ENCODE results near the gene CTNNBL1. TPM values are rescaled to one million over a fixed set of nuclear protein-coding genes. Genes with fewer than 3 reads are reported as not detected.

CTNNBL1 gene
- total RNA-seq, 2 donors from 2014 or later: 29.9 to 39.9 TPM

DNA sequence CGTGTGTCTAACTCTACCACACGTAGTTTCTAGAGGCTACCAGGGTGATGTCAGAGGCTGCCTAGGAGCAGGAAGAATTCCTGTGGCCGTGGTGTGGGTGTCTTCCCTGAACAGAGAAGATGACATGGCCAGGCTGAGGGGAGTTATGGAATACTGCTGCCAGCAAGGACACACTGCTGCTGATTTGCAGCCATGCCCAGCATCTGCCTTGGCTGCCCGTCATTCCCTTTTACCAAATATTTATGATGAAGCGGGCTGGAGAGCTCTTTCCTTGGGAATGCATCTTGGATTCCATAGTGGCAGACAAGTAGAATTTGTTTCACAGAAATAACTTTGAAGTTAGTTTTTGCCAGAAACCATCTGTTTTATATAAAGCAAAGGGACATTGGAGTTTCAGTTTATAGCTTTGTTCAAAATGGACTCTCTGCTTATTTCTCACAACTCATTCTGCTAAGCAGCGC lies 128.3 kb downstream of the CTNNBL1 start:
- Histone ChIP-seq H3K36me3 (no peaks in the 10 kb centered on the region), H3K9me3 (no peaks in the 10 kb centered on the region), H3K4me3 (no peak overlapping the region), H3K27me3 (no peaks in the 10 kb centered on the region), H3K27ac (no peak overlapping the region), H3K4me1 (no peaks in the 10 kb centered on the region)
- TF ChIP-seq, protein P1, sequence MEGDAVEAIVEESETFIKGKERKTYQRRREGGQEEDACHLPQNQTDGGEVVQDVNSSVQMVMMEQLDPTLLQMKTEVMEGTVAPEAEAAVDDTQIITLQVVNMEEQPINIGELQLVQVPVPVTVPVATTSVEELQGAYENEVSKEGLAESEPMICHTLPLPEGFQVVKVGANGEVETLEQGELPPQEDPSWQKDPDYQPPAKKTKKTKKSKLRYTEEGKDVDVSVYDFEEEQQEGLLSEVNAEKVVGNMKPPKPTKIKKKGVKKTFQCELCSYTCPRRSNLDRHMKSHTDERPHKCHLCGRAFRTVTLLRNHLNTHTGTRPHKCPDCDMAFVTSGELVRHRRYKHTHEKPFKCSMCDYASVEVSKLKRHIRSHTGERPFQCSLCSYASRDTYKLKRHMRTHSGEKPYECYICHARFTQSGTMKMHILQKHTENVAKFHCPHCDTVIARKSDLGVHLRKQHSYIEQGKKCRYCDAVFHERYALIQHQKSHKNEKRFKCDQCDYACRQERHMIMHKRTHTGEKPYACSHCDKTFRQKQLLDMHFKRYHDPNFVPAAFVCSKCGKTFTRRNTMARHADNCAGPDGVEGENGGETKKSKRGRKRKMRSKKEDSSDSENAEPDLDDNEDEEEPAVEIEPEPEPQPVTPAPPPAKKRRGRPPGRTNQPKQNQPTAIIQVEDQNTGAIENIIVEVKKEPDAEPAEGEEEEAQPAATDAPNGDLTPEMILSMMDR (IDR thresholded peaks at IDR 0.05): no peak
- no peak for DNase-seq (ENCODE audit: low spot score)

DNA sequence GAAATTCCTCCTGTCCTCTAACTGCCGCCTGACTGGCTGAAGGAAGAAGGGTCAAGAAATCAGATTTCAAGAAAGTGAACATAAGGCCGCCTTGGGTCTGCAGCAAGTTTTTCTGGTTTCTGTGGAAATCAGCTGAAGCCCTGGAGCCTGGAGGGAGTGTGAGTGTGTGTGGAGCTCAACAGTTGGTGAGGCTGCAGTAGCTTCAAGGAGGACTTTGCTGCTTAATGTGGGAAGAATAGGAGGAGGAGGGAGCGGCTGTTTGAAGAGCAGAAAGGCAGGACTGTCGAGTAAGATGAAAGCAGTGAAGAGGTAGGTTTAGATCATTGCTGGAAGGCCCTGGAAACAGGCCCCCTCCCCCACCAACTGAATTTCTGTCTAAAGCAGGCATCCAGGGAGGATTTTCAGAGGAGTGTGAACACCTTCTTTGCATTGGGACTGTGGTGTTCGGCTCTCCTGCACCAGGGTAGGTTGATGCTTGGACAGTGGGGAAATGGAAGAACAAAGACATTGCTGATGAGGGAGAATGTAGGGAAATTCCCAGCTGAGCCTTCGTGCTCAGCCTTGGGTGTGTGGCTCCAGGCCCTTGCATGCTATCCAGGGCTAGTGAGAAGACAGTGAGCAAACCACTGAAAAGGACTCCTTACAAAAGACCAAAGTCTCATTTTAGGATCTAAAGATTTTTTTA lies 129.6 kb downstream of the CTNNBL1 start:
- no peaks in the 10 kb centered on the region for H3K9me3 ChIP-seq
- no peaks in the 10 kb centered on the region for H3K4me1 ChIP-seq
- no peak for DNase-seq (ENCODE audit: low spot score)
- no peak overlapping the region for H3K27ac ChIP-seq
- TF ChIP-seq, protein P1 (IDR thresholded peaks at IDR 0.05): no peak
- H3K27me3 ChIP-seq: no peaks in the 10 kb centered on the region
- no peaks in the 10 kb centered on the region for H3K36me3 ChIP-seq
- no peak overlapping the region for H3K4me3 ChIP-seq

DNA sequence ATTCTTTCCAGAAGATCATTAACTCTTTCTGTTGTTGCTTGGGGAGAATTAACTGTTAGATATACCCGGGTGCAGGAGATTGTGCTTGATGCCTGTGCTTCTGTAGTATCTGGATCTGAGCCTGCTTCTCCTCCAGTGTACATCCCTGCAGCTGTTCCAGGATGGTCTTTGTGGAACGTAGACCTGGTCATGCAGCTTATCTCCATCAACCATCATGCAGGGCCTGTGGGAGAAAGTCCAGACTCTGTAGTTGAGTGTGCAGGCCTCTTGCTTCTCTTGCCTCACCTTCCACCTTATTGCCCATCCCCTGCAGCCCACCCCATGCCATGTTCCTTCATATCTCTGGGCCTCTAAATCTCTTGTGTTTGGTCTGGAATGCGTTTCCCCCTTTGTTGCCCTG lies 133.8 kb downstream of the CTNNBL1 start:
- H3K27ac ChIP-seq: no peak overlapping the region

DNA sequence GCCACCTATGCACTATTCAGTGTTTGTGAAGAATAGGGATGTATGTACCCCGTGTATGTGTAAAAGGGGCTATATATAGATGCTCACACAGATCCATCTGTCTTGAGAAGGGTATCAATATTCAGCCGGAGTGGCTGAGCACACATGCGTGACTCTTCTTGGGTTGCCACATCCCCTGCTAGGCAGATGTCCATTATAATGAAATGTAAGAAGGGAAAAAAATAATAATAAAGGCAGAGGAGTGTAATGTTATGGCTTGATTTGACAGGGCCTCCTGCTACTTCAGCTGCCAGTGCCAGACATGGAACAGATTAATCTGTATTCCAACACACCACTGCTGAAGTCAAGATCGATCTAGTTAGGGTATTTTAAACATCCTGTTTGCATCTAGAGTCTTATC lies 134.9 kb downstream of the CTNNBL1 start:
- Histone ChIP-seq H3K4me1 (peaks cover 0 to 8% of the 10 kb centered on the region in 2 donors), H3K36me3 (no peaks in the 10 kb centered on the region), H3K27me3 (no peaks in the 10 kb centered on the region), H3K9me3 (no peaks in the 10 kb centered on the region), H3K27ac (no peak overlapping the region), H3K4me3 (no peak overlapping the region)
- DNase-seq (ENCODE audit: low spot score): no peak
- TF ChIP-seq, protein P1 (IDR thresholded peaks at IDR 0.05): no peak

More for the DNA sequence above, 133.8 kb downstream of the CTNNBL1 start:
- DNase-seq (ENCODE audit: low spot score): no peak
- Histone ChIP-seq H3K9me3 (no peaks in the 10 kb centered on the region), H3K27me3 (no peaks in the 10 kb centered on the region), H3K4me3 (no peak overlapping the region), H3K4me1 (no peaks in the 10 kb centered on the region), H3K36me3 (no peaks in the 10 kb centered on the region)
- TF ChIP-seq, protein P1 (IDR thresholded peaks at IDR 0.05): no peak

DNA sequence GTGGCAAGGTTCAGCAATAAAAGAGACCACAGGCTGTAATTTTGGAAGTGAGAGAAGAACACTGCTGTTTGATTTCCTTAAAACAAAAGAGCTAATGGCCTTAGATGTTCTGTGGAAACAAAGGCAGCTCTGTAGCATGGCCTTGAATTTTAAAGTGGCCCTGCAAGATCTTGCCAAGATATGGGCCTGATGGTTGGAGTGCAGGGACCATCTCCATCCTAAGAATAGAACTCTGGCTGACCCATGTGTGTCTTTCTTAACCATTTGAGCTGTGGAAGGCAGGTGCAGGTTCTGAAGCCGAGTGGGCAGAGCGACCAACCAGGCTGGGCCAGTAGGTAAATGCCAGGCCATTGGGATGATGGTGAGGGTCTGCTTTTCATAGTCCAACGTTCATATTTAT lies 135.3 kb downstream of the CTNNBL1 start:
- TF ChIP-seq, protein P1 (IDR thresholded peaks at IDR 0.05): no peak
- no peak for DNase-seq (ENCODE audit: low spot score)
- no peak overlapping the region for H3K27ac ChIP-seq

More for the DNA sequence above, 135.3 kb downstream of the CTNNBL1 start:
- H3K4me1 ChIP-seq: peaks cover 0 to 12% of the 10 kb centered on the region in 2 donors
- no peak overlapping the region for H3K4me3 ChIP-seq
- no peaks in the 10 kb centered on the region for H3K27me3 ChIP-seq
- no peaks in the 10 kb centered on the region for H3K9me3 ChIP-seq
- H3K36me3 ChIP-seq: no peaks in the 10 kb centered on the region

Data from right atrium auricular region (tissue), 2 donors.